ENCODE results near the gene SIX1.
A peak's percentile ranks its signal among the peaks of the same experiment; 100 is the strongest.

SIX1 gene

DNA sequence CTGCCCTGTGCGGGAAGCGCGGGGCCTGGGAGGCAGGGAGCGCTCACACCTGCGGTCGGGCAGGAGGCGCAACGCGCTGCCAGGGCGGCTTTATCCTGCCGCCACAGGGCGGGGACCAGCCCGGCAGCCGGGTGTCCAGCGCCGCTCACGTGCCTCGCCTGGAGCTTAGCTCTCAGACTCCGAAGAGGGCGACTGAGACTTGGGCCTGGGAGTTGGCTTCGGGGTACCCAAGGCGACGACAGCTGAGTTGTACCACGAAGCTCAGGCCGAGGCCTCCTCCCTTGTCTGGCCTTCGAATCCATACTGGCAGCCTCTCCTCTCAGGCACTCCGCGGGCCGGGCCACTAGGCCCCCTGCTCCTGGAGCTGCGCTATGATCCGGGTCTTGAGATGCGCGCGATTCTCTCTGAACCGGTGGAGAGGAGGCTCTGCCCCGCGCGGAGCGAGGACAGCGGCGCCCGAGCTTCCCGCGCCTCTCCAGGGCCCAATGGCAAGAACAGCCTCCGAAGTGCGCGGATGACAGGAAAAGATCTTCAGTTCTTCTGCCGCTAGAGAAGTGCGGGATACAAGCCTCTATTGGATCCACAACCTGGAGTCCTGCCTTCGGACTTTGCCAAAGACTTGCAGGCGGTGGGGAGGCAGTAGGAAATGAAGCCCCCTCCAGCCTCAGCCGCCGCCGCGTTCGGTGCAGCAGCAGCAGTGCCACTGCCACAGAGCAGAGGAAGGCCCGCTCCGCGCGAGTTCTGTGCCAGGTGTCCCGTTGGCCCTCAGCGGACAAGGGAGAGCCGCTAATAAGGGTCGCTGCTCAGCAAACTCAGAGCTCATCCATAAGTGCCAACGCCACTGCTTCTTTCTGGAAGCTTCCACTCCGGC, 6.8 kb downstream of the SIX1 start:
- DNase-seq (ENCODE audit: low spot score), result no peak
- Histone ChIP-seq H3K27ac (no peak overlapping the region), H3K4me3 (peak overlapping the region; percentile 41)
- TF ChIP-seq, protein P1, sequence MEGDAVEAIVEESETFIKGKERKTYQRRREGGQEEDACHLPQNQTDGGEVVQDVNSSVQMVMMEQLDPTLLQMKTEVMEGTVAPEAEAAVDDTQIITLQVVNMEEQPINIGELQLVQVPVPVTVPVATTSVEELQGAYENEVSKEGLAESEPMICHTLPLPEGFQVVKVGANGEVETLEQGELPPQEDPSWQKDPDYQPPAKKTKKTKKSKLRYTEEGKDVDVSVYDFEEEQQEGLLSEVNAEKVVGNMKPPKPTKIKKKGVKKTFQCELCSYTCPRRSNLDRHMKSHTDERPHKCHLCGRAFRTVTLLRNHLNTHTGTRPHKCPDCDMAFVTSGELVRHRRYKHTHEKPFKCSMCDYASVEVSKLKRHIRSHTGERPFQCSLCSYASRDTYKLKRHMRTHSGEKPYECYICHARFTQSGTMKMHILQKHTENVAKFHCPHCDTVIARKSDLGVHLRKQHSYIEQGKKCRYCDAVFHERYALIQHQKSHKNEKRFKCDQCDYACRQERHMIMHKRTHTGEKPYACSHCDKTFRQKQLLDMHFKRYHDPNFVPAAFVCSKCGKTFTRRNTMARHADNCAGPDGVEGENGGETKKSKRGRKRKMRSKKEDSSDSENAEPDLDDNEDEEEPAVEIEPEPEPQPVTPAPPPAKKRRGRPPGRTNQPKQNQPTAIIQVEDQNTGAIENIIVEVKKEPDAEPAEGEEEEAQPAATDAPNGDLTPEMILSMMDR (IDR thresholded peaks at IDR 0.05), result no peak

DNA sequence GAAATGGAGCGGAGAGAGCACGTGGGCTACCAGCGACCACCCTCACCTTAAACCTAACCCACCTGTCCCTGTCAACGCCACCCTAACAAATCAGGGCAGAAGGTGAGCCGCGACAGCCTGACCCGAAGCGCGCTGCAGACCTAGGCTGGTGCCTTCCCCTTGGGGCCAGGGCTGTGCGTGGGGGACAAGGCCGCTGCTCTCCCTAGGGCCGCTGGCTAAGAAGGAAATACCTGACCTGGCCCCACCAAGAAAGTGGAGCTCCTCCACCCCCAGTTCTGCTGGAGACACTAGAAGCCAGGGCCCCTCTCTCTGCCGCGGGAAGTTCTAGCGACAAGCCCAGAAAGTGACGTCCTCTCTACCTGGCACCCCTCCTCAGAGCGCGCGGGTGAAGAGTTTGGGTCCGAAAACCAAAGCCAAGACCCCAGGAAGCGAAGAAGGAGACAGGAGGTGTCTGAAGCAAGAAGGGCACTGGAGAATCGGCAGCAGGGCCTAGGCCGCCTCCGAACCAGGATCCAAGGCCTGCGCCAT, 7.5 kb downstream of the SIX1 start:
- no peak overlapping the region for H3K27ac ChIP-seq
- H3K4me3 ChIP-seq, result peak overlapping the region; percentile 41
- TF ChIP-seq, protein P1 (IDR thresholded peaks at IDR 0.05), result no peak
- DNase-seq (ENCODE audit: low spot score), result no peak

DNA sequence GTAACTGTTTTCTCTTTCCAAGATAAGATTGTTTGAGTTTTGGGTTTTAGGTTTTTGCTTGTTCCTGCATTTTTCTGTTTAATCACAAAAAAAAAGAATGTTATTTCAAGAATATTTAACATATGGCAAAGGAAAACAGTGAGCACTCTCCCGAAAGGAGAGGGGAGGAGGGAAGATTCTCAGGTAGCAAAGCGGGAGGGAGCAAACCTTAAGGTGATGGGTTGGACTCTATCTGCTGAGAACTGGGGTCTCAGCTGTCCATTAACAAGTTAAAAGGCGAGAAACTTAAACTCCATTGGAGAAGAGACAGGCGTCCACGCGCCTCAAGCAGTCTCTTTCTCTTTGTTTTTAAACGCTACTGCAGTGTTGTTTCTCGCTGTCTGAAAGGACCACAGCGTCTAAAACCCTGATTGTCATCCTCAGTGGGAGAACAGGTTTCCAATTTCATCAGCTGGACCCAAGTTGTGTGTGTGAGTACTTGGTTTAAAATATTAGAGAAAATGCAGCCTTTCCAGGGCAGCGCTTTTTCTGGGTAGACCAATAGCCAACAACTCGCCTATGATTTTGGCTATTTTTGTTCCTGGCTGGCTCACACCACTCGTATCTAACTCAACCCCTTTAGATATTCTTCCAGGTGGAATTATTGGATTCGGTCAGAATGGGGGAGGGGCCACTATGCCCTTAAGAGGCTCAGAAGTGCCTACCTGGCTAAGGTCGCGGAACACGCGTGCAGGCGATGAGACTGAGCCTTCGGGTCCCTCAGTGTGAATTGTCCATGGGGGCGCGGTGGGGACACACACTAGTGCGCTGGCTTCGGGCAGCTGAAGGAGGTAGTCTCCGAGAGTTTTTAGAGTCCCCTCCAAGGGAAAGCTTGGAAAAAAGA, 8.2 kb downstream of the SIX1 start:
- DNase-seq (ENCODE audit: low spot score), result no peak
- Histone ChIP-seq H3K4me3 (no peak overlapping the region), H3K27ac (no peak overlapping the region)
- TF ChIP-seq, protein P1 (IDR thresholded peaks at IDR 0.05), result no peak

DNA sequence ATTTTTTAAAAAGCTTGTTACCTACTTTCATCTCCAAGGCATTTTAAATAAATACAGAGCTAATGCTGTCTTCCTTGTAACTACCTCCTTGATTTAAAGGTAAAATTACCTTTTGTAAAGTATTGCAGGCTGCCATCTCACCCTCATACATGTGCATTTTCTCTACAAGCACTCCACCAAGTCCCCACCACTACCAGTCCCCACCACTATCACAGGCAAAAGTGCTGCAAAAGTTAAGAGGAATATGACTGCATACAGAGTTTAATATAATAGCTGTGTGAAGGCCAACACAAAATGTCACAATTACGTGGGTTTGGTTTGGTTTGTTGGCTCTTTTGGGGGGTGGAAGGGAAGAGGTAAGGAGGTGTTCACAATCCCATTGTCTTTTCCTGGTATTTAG, 9.6 kb downstream of the SIX1 start:
- no peak for DNase-seq (ENCODE audit: low spot score)
- Histone ChIP-seq H3K4me3 (no peak overlapping the region), H3K27ac (no peak overlapping the region)
- TF ChIP-seq, protein P1 (IDR thresholded peaks at IDR 0.05), result no peak

DNA sequence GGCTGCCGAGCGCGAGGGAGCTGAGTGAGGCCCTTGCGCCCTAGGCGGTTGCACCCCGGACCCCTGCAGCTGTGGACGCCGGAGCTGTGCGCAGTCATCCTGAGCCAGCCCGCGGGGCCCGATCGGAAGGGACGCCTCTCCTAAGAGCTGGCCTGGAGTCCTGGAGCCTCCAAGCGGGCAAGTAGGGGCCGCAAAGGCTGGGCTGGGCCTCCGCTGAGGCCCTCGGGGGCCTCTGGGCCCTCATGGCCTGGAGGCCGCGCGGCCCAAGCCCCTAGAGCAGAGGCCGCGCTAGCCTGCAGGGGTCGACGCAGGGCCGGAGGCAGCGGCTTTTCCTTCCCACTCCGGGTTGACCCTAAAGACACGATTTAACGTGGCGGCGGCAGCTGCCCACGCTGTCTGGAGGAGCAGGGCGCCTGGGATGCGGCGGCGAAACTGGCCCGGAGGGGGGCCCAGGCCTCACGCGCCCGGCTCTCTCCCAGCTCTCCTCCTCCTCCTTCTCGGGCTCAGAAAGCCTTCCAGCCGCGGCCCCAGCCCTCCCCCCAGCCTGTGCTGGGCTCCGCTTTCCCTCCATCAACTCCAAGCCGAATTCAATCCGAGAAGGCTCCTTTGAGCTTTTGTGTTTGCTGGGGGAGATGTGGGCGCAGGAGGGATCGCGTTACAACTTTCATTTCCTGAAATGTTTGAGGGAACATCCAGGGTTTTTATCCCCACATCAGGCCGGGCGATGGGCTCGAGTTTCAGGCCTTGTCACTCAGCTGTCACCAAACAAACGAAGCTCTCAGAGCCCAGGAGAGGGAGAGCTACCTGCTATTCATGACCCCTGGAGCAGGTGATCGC, 11.6 kb downstream of the SIX1 start:
- Histone ChIP-seq H3K27ac (peak overlapping the region in 1 of 2 donors; percentile 10), H3K4me3 (peak overlapping the region; percentile 67)
- TF ChIP-seq, protein P1 (IDR thresholded peaks at IDR 0.05), result no peak
- DNase-seq (ENCODE audit: low spot score), result no peak

DNA sequence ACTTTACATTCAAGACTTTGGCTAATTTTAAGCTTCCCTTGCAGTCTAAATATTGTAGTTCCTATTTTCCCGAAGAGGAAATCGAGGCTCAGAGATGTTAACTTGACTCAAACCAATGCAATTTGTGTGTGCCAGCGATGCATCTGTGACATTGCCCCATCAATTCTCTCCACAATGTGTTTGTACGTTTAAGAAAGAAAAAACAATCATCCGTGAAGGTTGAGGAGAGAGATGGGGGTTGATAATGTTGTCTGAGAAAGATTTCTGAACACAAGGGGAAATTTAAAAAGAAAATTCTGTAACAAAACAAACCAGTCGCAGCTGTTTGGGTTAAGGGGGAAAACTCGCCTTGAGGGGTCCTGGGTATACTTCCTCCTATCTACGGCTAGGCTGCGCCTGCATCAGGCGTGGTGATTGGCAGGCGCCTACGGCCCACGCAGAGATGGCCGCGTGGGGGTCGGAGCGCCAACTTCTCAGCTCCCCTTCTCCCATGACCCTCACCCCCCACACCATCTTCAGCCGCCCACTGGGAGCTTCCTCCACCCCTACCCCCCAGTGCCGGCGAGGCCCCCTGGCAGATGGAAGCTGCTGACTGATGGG, 12.3 kb downstream of the SIX1 start:
- TF ChIP-seq, protein P1 (IDR thresholded peaks at IDR 0.05), result no peak
- DNase-seq (ENCODE audit: low spot score), result no peak
- peak overlapping the region; percentile 67 for H3K4me3 ChIP-seq
- no peak overlapping the region for H3K27ac ChIP-seq

Measured in coronary artery (tissue), 2 donors.